HG03045 (cell line): ENCODE results near the gene ATP6V0A1.
"Not testable (repeated sequence)": the region's sequence is repeated elsewhere in the genome, so short reads cannot be mapped to it uniquely, and the experiment has no call there.

Experiments
- ATAC-seq: cut with Tn5 transposase; IDR thresholded peaks from one replicate; pipeline ENCODE4 v1.9.1; 2021; ENCODE audit warnings: mild to moderate bottlenecking, moderate library complexity; ENCODE audit not compliant: unreplicated experiment

ATP6V0A1 gene

GRCh38 chr17:42555961-42556617 is 97.4 kb downstream of the ATP6V0A1 start:
- not testable (repeated sequence) for ATAC-seq

GRCh38 chr17:42559075-42559474 is 100.4 kb downstream of the ATP6V0A1 start:
- no peak for ATAC-seq

GRCh38 chr17:42560246-42560645 is 101.6 kb downstream of the ATP6V0A1 start:
- no peak for ATAC-seq

GRCh38 chr17:42561897-42562387 is 103.3 kb downstream of the ATP6V0A1 start, which contains the start of gene COASY:
COASY (plus strand) TSS chr17:42562148; CDS start chr17:42562623, 475 bp downstream.
- no peak for ATAC-seq

DNA sequence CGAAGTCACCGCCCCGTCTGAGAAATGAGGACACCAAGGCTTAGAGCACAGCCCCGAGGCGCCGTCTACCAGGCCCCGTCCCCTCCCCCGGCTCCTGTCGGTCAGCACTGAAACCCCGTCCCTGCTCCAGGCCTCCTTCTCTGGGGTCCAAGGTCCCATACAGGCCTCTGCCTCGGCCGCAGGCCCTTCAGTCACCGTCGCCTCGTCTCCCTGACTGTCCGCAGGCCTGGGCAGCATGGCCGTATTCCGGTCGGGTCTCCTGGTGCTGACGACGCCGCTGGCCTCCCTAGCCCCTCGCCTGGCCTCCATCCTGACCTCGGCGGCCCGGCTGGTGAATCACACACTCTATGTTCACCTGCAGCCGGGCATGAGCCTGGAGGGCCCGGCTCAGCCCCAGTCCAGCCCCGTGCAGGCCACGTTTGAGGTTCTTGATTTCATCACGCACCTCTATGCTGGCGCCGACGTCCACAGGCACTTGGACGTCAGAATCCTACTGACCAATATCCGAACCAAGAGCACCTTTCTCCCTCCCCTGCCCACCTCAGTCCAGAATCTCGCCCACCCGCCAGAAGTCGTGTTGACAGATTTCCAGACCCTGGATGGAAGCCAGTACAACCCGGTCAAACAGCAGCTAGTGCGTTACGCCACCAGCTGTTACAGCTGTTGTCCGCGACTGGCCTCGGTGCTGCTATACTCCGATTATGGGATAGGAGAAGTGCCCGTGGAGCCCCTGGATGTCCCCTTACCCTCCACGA is 103.9 kb downstream of the ATP6V0A1 start:
- no peak for ATAC-seq

DNA sequence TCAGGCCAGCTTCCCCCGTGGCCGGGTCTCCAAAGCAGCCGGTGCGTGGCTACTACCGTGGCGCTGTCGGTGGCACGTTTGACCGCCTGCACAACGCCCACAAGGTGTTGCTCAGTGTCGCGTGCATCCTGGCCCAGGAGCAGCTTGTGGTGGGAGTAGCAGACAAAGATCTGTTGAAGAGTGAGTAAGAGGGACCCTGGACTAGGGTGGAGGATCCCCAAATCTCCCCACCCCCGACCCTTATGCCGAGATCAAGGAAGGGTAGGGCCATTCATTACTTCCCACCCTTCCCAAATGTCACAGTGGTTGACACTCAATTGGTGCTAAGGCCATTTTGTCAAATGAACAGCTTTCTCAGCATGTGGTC is 104.4 kb downstream of the ATP6V0A1 start:
- ATAC-seq, result no peak

DNA sequence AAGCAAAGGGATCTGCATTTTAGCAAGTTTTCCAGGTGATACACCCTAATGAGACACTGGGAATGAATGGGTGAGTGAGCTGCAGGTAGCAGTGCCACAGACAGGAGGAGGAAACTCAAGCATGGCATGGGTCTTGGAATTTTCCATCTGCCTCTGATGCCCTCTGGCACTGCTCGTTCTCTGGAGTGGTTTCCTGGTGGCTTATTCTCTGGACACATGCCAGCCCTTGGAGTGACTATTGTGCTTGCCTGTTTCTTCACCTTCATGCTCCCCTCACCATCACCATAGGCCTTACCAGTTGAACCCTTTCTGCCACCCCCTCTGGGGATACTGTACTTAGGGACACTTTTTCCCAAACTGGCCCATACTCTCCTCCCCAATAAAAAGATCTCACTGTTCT is 104.9 kb downstream of the ATP6V0A1 start:
- no peak for ATAC-seq

- ATAC-seq, result no peak
Observed at GRCh38 chr17:42563950-42564349, 105.3 kb downstream of the ATP6V0A1 start.

GRCh38 chr17:42564815-42565522 is 106.3 kb downstream of the ATP6V0A1 start:
- no peak for ATAC-seq

DNA sequence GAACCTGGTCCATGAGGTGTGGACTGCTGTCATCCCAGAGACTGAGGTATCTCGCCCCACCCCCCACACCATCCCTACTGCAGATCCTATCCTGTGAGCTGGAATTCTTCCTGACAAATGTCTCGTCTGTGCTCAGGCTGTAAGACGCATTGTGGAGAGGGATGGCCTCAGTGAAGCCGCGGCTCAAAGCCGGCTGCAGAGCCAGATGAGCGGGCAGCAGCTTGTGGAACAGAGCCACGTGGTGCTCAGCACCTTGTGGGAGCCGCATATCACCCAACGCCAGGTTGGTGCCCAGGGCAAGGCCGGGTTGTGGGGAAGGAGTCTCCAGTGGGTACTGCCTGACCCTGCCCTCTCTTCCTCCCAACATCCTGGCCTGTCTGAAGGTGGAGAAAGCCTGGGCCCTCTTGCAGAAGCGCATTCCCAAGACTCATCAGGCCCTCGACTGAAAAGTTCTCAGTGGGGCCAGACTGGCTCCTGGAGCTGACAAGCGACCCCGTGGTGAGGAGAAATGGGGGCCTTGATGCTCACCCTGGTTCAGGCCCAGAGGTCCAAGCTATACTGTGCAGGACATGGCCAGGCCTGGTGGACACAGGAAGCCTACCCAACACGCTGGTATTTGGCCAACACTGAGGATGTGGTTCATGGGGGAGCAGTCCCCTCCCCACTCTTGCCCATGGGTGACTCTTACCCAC is 107.0 kb downstream of the ATP6V0A1 start:
- ATAC-seq, result no peak

- no peak for ATAC-seq
Observed at GRCh38 chr17:42566215-42566882, 107.7 kb downstream of the ATP6V0A1 start.

DNA sequence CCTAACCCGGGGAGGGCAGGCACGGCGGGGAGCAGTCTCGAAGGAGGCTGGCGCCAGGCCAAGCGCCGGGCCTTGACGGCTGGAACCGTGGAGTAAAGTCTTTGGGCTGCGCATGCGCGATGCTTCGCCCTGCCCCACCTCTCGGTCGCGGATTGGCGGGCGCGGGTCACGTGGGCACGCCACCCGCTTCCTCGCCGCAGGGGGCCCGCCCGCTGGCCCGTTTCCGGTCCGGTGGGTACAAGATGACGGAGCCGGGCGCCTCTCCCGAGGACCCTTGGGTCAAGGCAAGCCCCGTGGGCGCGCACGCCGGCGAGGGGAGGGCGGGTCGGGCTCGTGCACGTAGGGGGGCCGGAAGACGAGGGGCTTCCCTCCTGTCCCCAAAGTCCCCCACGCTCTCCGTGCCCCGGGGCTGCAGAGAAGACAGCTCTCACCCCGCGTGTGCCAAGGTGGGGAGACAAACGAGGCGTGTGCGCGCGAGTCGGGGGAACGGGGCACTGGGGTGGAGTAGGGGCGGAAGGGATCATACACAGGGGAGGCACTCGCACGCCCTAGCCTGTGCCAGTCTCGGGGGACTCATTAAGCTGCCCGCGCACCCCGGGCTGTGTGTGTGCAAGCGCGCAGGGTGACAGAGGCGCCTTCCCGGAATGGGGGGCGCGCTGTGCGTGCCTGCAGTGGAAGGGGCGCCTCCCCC is 108.3 kb downstream of the ATP6V0A1 start, which contains the start of gene MLX:
Gene MLX (plus strand): TSS at position 218 of the 691 bp plus-strand sequence. CDS start 25 bp downstream, at position 243.
- peak; percentile 65 for ATAC-seq

GRCh38 chr17:42568341-42569111 is 109.8 kb downstream of the ATP6V0A1 start:
- ATAC-seq, result no peak

DNA sequence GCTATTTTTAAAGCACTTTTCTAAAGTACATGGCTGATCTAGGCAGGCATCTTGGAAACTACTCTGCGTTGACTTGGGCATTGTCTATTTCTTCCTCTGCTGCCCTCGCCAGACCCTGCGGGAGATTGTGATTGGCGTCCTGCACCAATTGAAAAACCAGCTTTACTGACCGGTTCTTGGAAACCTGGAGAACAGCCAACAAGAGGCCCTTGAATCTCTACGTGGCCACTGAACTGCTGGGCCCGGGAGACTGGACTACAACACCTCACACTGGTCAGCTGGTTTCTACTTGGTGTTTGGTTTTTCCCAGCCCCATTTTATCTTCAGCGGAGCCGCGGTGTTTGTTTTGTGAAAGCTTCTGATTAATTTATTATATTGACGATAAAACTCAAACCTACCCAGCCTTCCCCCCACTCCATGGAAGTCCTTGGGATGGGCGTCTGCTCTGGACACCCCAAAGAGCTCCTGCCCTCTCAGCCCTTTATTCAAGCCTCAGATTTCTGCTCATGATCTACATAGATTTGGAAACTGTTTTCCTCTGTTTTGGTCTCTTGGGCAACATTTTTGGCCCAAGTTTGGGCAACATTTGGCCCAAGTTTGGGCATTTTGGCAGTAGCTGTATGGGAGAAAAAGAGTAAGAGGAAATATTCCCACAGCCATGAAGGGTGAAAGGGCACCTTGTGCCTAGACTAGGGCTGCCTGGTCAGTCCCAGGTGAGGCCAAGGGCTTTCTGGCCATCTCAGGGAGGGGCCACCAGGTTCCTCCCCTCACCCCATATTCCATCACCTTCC is 113.0 kb downstream of the ATP6V0A1 start:
- no peak for ATAC-seq
